Osteoblast (primary cell): Measurements from ENCODE around the gene CDK4. TPM values are rescaled to one million over a fixed set of nuclear protein-coding genes. Genes with fewer than 3 reads are reported as not detected.

Experiments used
- DNase-seq: peaks from one replicate; pipeline ENCODE4 v3.0.0; 2011; ENCODE audit warnings: low spot score, mixed read lengths; ENCODE audit not compliant: insufficient read length; ENCODE audit errors: missing footprints
- H2AFZ ChIP-seq: 2 replicates; pipeline ENCODE4 v1.6.0; 2011; ENCODE audit warnings: mild to moderate bottlenecking, low read length
- H3K27ac ChIP-seq: 2 replicates; pipeline ENCODE4 v1.5.1; 2011; ENCODE audit warnings: mild to moderate bottlenecking, low read depth, low read length, moderate library complexity
- H3K27me3 ChIP-seq: 2 replicates; pipeline ENCODE4 v1.6.0; 2012; ENCODE audit warnings: mild to moderate bottlenecking, control low read depth, inconsistent platforms, low read length, moderate library complexity; ENCODE audit not compliant: insufficient read depth
- H3K36me3 ChIP-seq: 2 replicates; pipeline ENCODE4 v1.5.1; 2011; ENCODE audit warnings: mild to moderate bottlenecking, low read length, control low read depth, moderate library complexity; ENCODE audit not compliant: insufficient read depth
- H3K4me1 ChIP-seq: 2 replicates; pipeline ENCODE4 v1.5.1; 2011; ENCODE audit warnings: mild to moderate bottlenecking, low read length, control low read depth, moderate library complexity; ENCODE audit not compliant: insufficient read depth
- H3K4me2 ChIP-seq: 2 replicates; pipeline ENCODE4 v1.6.0; 2011; ENCODE audit warnings: mild to moderate bottlenecking, low read length; ENCODE audit not compliant: insufficient read depth
- H3K4me3 ChIP-seq: fragments of 200-600 bp; sonication (generic); 3 replicates; pipeline ENCODE4 v1.5.1; 2012; ENCODE audit warnings: mild to moderate bottlenecking, low read length, inconsistent platforms; ENCODE audit not compliant: insufficient read depth
- H3K79me2 ChIP-seq: 2 replicates; pipeline ENCODE4 v1.6.0; 2012; ENCODE audit warnings: mild to moderate bottlenecking, low read length, control low read depth, inconsistent platforms; ENCODE audit not compliant: insufficient read depth
- H3K9me3 ChIP-seq: 2 replicates; pipeline ENCODE4 v1.5.1; 2011; ENCODE audit warnings: low read depth, low read length, control low read depth
- H4K20me1 ChIP-seq: 2 replicates; pipeline ENCODE4 v1.6.0; 2012; ENCODE audit warnings: mild to moderate bottlenecking, low read length, control low read depth; ENCODE audit not compliant: insufficient read depth
- total RNA-seq: library from RNA; depleted of rRNA; stranded (reverse); fragments of >200 nt; gene quantifications from 2 replicates; pipeline ENCODE4 v1.2.3, GENCODE V29; 2012
- TF ChIP-seq, protein P1 (sequence below): IDR thresholded peaks from 2 replicates; pipeline ENCODE4 v1.5.1; 2011; ENCODE audit warnings: mild to moderate bottlenecking, low read depth, low read length, moderate library complexity; ENCODE audit errors: extremely low read depth

CDK4 gene
- total RNA-seq, 1 donor = 293 TPM

DNA sequence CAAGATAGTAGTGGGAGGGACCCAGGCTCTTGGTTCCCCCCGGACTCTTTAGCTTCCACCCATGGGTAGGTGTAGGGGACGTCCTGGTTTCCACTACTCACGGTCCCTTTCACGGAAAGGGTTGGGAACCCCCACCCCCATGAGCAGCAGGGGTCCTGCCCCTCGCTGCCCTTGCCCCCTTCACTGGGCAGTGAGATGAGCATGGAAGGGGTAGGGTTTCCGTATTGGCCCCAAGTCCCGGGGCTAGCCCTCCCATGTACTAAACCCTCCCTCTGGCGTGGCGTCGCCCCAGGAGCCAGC lies 26.3 kb downstream of the CDK4 start:
- Histone ChIP-seq H3K36me3 (no peaks in the 10 kb centered on the region), H3K4me1 (peaks cover 4% of the 10 kb centered on the region), H3K4me2 (peak overlapping the region; percentile 88), H3K9me3 (no peaks in the 10 kb centered on the region), H2AFZ (peak overlapping the region; percentile 97), H3K27ac (no peak overlapping the region), H3K4me3 (peak overlapping the region; percentile 83), H4K20me1 (peaks cover 2% of the 10 kb centered on the region), H3K27me3 (peaks cover 12% of the 10 kb centered on the region), H3K79me2 (no peaks in the 10 kb centered on the region)
- TF ChIP-seq, protein P1, sequence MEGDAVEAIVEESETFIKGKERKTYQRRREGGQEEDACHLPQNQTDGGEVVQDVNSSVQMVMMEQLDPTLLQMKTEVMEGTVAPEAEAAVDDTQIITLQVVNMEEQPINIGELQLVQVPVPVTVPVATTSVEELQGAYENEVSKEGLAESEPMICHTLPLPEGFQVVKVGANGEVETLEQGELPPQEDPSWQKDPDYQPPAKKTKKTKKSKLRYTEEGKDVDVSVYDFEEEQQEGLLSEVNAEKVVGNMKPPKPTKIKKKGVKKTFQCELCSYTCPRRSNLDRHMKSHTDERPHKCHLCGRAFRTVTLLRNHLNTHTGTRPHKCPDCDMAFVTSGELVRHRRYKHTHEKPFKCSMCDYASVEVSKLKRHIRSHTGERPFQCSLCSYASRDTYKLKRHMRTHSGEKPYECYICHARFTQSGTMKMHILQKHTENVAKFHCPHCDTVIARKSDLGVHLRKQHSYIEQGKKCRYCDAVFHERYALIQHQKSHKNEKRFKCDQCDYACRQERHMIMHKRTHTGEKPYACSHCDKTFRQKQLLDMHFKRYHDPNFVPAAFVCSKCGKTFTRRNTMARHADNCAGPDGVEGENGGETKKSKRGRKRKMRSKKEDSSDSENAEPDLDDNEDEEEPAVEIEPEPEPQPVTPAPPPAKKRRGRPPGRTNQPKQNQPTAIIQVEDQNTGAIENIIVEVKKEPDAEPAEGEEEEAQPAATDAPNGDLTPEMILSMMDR = no peak
- DNase-seq = no peak

DNA sequence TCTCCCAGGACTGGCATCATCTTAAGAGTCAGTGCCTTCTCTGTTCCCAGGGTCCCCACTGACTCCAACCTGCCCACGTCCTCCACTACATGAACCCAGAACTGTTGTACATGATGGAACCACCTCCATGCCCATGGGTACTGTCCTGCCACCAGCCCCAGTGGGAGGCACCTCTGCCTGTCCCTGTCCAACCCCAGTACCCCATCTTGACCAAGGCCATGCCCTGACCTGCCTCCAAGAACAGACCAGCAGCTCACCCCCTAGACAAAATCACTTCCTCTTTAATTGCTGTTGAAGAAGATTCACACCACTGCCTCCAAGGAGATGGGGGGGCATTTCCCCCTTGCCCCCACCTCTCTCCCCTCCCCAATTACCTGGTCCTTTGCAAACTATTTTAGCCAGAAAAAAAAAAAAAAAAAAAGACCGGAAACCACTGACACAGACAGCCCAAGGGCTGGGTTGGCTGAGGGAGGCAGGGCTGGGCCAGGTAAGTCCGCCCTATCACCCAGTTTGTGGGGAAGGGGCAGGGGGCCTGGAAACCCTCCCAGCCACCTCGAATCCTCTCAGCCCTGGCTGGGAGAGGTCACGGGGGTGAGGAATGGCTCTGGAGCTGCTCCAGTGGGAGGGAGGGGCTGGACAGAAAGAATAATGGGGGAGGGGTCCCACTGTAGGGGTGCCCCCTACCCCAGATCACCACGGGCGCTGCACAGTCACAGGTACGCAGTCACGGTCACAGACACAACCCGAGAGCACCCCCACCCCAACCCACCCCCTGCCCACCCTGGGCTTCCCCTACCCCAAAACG lies 27.0 kb downstream of the CDK4 start:
- peak; percentile 74 for DNase-seq
- H3K79me2 ChIP-seq = no peaks in the 10 kb centered on the region
- H4K20me1 ChIP-seq = peaks cover 2% of the 10 kb centered on the region
- H3K27me3 ChIP-seq = peaks cover 7% of the 10 kb centered on the region
- no peaks in the 10 kb centered on the region for H3K9me3 ChIP-seq
- H2AFZ ChIP-seq = no peak overlapping the region
- no peak overlapping the region for H3K27ac ChIP-seq
- no peak overlapping the region for H3K4me2 ChIP-seq
- peaks cover 4% of the 10 kb centered on the region for H3K36me3 ChIP-seq
- peaks cover 4% of the 10 kb centered on the region for H3K4me1 ChIP-seq
- TF ChIP-seq, protein P1 = no peak
- no peak overlapping the region for H3K4me3 ChIP-seq

DNA sequence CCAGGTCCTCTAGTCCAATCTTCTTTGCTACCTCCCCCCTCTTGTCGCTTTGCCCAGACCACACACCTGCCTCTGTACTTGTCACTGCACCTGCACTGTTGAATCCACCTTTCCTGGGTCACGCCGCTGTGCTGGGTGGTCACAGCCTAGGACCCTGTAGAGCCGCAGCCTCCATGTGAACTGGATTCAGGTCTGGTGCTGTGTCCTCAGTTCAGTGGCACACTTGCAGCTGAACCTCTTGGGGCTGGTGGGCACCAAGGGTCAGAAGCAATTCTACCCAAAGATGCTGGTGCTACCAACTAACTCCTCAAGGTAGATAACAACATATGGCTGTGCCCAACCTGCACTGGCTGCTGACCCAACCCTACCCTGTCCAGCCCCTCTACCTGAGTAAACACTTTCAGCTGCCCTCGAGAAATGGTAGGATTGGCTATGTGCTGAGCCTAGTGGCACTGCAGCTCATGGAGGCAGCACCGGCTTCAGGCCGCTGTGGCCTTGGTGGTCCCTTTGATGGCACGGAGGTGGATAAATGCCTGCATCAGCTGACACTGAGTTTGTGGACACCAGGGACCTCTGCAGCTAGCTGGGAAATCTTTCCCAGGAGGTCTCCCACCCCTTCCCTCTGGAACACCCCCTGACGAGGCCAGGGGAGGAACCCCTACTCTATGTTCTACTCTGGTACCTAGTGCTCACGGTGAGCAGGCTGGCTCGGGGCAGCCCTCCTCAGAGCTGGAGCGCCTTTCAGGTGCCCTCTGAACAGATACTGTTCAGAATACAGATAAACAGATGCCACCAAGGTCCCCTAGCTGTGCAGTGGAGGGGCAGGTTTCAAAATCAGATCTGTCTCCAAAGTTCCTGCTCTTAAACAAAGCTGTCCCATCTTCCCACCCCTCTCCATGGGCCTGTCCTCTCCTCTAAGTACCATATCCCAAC lies 27.8 kb downstream of the CDK4 start:
- Histone ChIP-seq H3K4me2 (no peak overlapping the region), H3K36me3 (peaks cover 6% of the 10 kb centered on the region), H3K27ac (no peak overlapping the region), H2AFZ (no peak overlapping the region), H3K4me1 (peaks cover 4% of the 10 kb centered on the region), H3K4me3 (no peak overlapping the region), H3K27me3 (peaks cover 5% of the 10 kb centered on the region), H3K9me3 (no peaks in the 10 kb centered on the region), H3K79me2 (no peaks in the 10 kb centered on the region), H4K20me1 (peaks cover 2% of the 10 kb centered on the region)
- DNase-seq = peak; percentile 73
- TF ChIP-seq, protein P1 = no peak

DNA sequence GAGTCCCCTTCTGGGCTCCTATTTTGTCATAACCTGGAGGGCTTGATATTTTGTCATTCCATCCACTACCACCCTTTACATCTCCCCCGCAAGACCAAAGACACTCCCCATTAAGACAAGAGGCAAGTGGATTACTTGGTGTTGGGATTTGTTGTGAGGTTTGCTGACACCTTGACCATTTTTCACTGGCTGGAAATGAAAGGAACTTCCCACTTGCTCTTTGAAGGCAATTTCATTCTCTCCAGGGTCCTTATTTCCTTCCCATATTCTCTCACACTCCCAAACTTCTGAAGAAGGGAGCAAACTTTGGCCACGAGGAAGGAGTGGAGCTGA lies 28.5 kb downstream of the CDK4 start:
- Histone ChIP-seq H3K36me3 (peaks cover 12% of the 10 kb centered on the region), H3K27me3 (peaks cover 5% of the 10 kb centered on the region), H3K4me3 (no peak overlapping the region), H3K79me2 (no peaks in the 10 kb centered on the region), H3K4me2 (no peak overlapping the region), H3K9me3 (no peaks in the 10 kb centered on the region), H2AFZ (no peak overlapping the region), H4K20me1 (peaks cover 2% of the 10 kb centered on the region), H3K27ac (no peak overlapping the region), H3K4me1 (peaks cover 4% of the 10 kb centered on the region)
- DNase-seq = peak; percentile 65
- TF ChIP-seq, protein P1 = no peak
